HCT116 (cell line): ENCODE data around the gene DENND1A. TPM values are rescaled to one million over a fixed set of nuclear protein-coding genes. Genes with fewer than 3 reads are reported as not detected.

Experiments used
- ATAC-seq: fragments of 200-7000 bp; cut with Tn5 transposase; 2 replicates; pipeline ENCODE4 v1.9.1; 2020; ENCODE audit warnings: mild to moderate bottlenecking, moderate library complexity
- BruUV-seq: library from RNA; stranded (reverse); fragments of 400-500 nt; replicated peaks from 2 replicates; lab custom pipeline; 2021; lab: Mats Ljungman, UMichigan
- CTCF ChIA-PET: fragments of 300-600 bp; sonication (Branson Sonifier 250); formaldehyde crosslinking; loops from one replicate; lab custom pipeline; 2021; ENCODE audit warnings: antibody characterized with exemption; lab: Charles Lee
- POLR2A ChIA-PET: fragments of 300-600, 350-600 bp; sonication (Branson Sonifier 250); formaldehyde crosslinking; loops from one replicate; lab custom pipeline; 2021; ENCODE audit warnings: antibody characterized with exemption; lab: Charles Lee
- RAD21 ChIA-PET, 2 experiments: fragments of 300-600 bp; sonication (Branson Sonifier 250); formaldehyde crosslinking; loops; one replicate each; lab custom pipeline; 2023; ENCODE audit warnings: low total read pairs in 2 of 2; ENCODE audit not compliant: uncharacterized antibody in 2 of 2, unreplicated experiment in 2 of 2, low non-redundant PET in 1 of 2; lab: Charles Lee
- DNase-seq: peaks from one replicate; pipeline ENCODE4 v3.0.0-alpha.2; 2010; ENCODE audit warnings: low read depth, low spot score
- H2AFZ ChIP-seq: fragments of 200-600 bp; shearing (Covaris generic), sonication (generic); 2 replicates; pipeline ENCODE4 v1.6.1; 2017; ENCODE audit warnings: low read depth, mixed run types, mixed read lengths, antibody characterized with exemption, low read length; ENCODE audit not compliant: poor library complexity, severe bottlenecking
- H3K27ac ChIP-seq: 2 replicates; pipeline ENCODE4 v1.5.1; 2012; ENCODE audit warnings: low read depth, low read length
- H3K27me3 ChIP-seq: fragments of 200-600 bp; sonication (generic); 2 replicates; pipeline ENCODE4 v1.6.1; 2016; ENCODE audit warnings: mixed run types, low read length, mixed read lengths; ENCODE audit not compliant: insufficient read depth
- H3K36me3 ChIP-seq, 2 experiments: fragments of 200-500 bp in 1 of 2; fragments of 200-600 bp in 1 of 2; sonication (Bioruptor generic) in 1 of 2; sonication (generic) in 1 of 2; 2 replicates each; pipeline versions ENCODE4 v1.5.1 to v1.6.1; 2014 to 2016; ENCODE audit warnings: low read length in 2 of 2, inconsistent platforms in 1 of 2, mixed read lengths in 1 of 2, mixed run types in 1 of 2; ENCODE audit not compliant: insufficient read depth in 2 of 2, control insufficient read depth in 1 of 2
- H3K4me1 ChIP-seq, 2 experiments: fragments of 200-600 bp in 1 of 2; sonication (generic) in 1 of 2; 2 replicates each; pipeline versions ENCODE4 v1.5.1 to v1.6.1; 2012 to 2017; ENCODE audit warnings: low read length in 2 of 2, inconsistent platforms in 1 of 2, mild to moderate bottlenecking in 1 of 2, mixed read lengths in 1 of 2, mixed run types in 1 of 2, moderate library complexity in 1 of 2; ENCODE audit not compliant: insufficient read depth in 2 of 2, control insufficient read depth in 1 of 2
- H3K4me2 ChIP-seq: fragments of 200-600 bp; sonication (generic); 2 replicates; pipeline ENCODE4 v1.6.1; 2017; ENCODE audit warnings: mixed run types, low read length, mixed read lengths
- H3K4me3 ChIP-seq, 2 experiments: fragments of 200-600 bp in 1 of 2; sonication (generic) in 1 of 2; replicated peaks in 1 of 2; 2 replicates each; pipeline ENCODE4 v1.5.1; 2011 to 2016; ENCODE audit warnings: low read length in 2 of 2, control low read depth in 1 of 2, low read depth in 1 of 2, mild to moderate bottlenecking in 1 of 2, mixed read lengths in 1 of 2, mixed run types in 1 of 2
- H3K79me2 ChIP-seq: fragments of 200-600 bp; sonication (generic); 2 replicates; pipeline ENCODE4 v1.6.1; 2017; ENCODE audit warnings: mild to moderate bottlenecking, mixed run types, low read length, moderate library complexity, mixed read lengths; ENCODE audit not compliant: insufficient read depth
- H3K9ac ChIP-seq: fragments of 200-600 bp; sonication (generic); 2 replicates; pipeline ENCODE4 v1.6.1; 2016; ENCODE audit warnings: low read length, mixed read lengths
- H3K9me2 ChIP-seq: fragments of 200-600 bp; sonication (generic), shearing (Covaris generic); 2 replicates; pipeline ENCODE4 v1.6.1; 2017; ENCODE audit warnings: mixed run types, mild to moderate bottlenecking, moderate library complexity; ENCODE audit not compliant: insufficient read depth
- H3K9me3 ChIP-seq, 2 experiments: fragments of 200-500 bp in 1 of 2; fragments of 200-600 bp in 1 of 2; sonication (Bioruptor generic) in 1 of 2; sonication (generic) in 1 of 2; 2 replicates each; pipeline ENCODE4 v1.6.1; 2014 to 2017; ENCODE audit warnings: low read length in 2 of 2, mixed read lengths in 2 of 2, inconsistent platforms in 1 of 2, low read depth in 1 of 2, mild to moderate bottlenecking in 1 of 2, mixed run types in 1 of 2, moderate library complexity in 1 of 2; ENCODE audit not compliant: control insufficient read depth in 1 of 2, insufficient read depth in 1 of 2
- H4K20me1 ChIP-seq: fragments of 200-600 bp; sonication (generic), shearing (Covaris generic); 2 replicates; pipeline ENCODE4 v1.6.1; 2017; ENCODE audit warnings: mixed run types, mild to moderate bottlenecking, moderate library complexity; ENCODE audit not compliant: insufficient read depth
- CBX3 ChIP-seq: IDR thresholded peaks from 2 replicates; pipeline ENCODE4 v1.6.1; 2012; ENCODE audit warnings: low read depth
- CEBPB ChIP-seq: IDR thresholded peaks from 2 replicates; pipeline ENCODE4 v1.6.1; 2012; ENCODE audit warnings: low read depth
- EGR1 ChIP-seq: IDR thresholded peaks from 2 replicates; pipeline ENCODE4 v1.6.1; 2012; ENCODE audit warnings: low read depth
- ELF1 ChIP-seq: IDR thresholded peaks from 2 replicates; pipeline ENCODE4 v1.6.1; 2012; ENCODE audit warnings: low read depth, borderline replicate concordance
- EZH2 ChIP-seq: fragments of 200-600 bp; sonication (generic); IDR thresholded peaks from 2 replicates; pipeline ENCODE4 v1.6.1; 2017; ENCODE audit warnings: antibody characterized with exemption, mixed run types
- EZH2phosphoT487 ChIP-seq: fragments of 200-600 bp; IDR thresholded peaks from 2 replicates; pipeline ENCODE4 v1.6.1; 2018; ENCODE audit warnings: antibody characterized with exemption, borderline replicate concordance
- FOSL1 ChIP-seq: IDR thresholded peaks from 2 replicates; pipeline ENCODE4 v1.6.1; 2012; ENCODE audit warnings: low read depth
- JUND ChIP-seq: IDR thresholded peaks from 2 replicates; pipeline ENCODE4 v1.6.1; 2012
- POLR2A ChIP-seq: IDR thresholded peaks from 2 replicates; pipeline ENCODE4 v1.7.0; 2011; ENCODE audit warnings: borderline replicate concordance; ENCODE audit not compliant: insufficient read depth, insufficient read length; ENCODE audit errors: extremely low read depth
- RAD21 ChIP-seq: IDR thresholded peaks from 2 replicates; pipeline ENCODE4 v1.6.1; 2012; ENCODE audit warnings: low read depth, mild to moderate bottlenecking
- SIN3A ChIP-seq: IDR thresholded peaks from 2 replicates; pipeline ENCODE4 v1.6.1; 2012; ENCODE audit warnings: low read depth
- SP1 ChIP-seq: IDR thresholded peaks from 2 replicates; pipeline ENCODE4 v1.6.1; 2012; ENCODE audit warnings: low read depth
- SRF ChIP-seq: IDR thresholded peaks from 2 replicates; pipeline ENCODE4 v1.6.1; 2012; ENCODE audit warnings: low read depth
- ZFX ChIP-seq: fragments of 450-650 bp; IDR thresholded peaks from 2 replicates; pipeline ENCODE4 v1.6.1; 2017
- ZNF274 ChIP-seq: fragments of 200-500 bp; sonication (Bioruptor generic); IDR thresholded peaks from 2 replicates; pipeline ENCODE4 v1.6.1; 2014; ENCODE audit warnings: mild to moderate bottlenecking, low read depth, low read length, inconsistent platforms
- intact Hi-C: fragments of 100-400 bp; cut with micrococcal nuclease; formaldehyde crosslinking; loops from 2 replicates; pipeline ENCODE4 v1.10.0; 2022
- total RNA-seq: library from RNA; stranded (reverse); gene quantifications from one replicate; pipeline ENCODE4 v1.2.1, GENCODE V29; 2021; ENCODE audit not compliant: unreplicated experiment
- TF ChIP-seq, protein P1 (sequence below): IDR thresholded peaks from 2 replicates; pipeline ENCODE4 v1.6.1; 2012; ENCODE audit warnings: low read depth

The DENND1A gene
- total RNA-seq, 1 experiment from 2014 or later = 33.0 TPM

- Histone ChIP-seq H3K4me1 (no peaks in the 10 kb centered on the region), H3K9ac (no peak overlapping the region), H4K20me1 (no peaks in the 10 kb centered on the region), H3K9me2 (no peaks in the 10 kb centered on the region), H3K4me3 (no peak overlapping the region), H3K79me2 (no peaks in the 10 kb centered on the region), H3K4me2 (no peak overlapping the region), H3K27ac (no peak overlapping the region), H3K36me3 (0 out of 4 replicates have a peak, but pooled peaks cover 0 to 5% of the 10 kb centered on the region in 2 experiments), H3K27me3 (no peaks in the 10 kb centered on the region), H2AFZ (no peak overlapping the region), H3K9me3 (peaks cover 0 to 7% of the 10 kb centered on the region in 2 experiments; a peak in 1 of 4 replicates)
- ATAC-seq = no peak
- BruUV-seq = no TSS peak
- TF ChIP-seq CBX3 (no peak), SIN3A (no peak), SP1 (no peak), JUND (no peak), FOSL1 (no peak)
- no peak for DNase-seq
- ChIA-PET CTCF (no interaction called here), POLR2A (no interaction called here), RAD21 (no interaction called here)
- intact Hi-C loops = no loop called here
Observed at GRCh38 chr9:123660691-123661466, 269.0 kb downstream of the DENND1A start.

GRCh38 chr9:123659358-123659757 is 270.6 kb downstream of the DENND1A start:
- H3K9me2 ChIP-seq = no peaks in the 10 kb centered on the region
- no peak overlapping the region for H3K27ac ChIP-seq
- ChIA-PET RAD21 (no interaction called here), POLR2A (no interaction called here), CTCF (no interaction called here)
- H3K4me2 ChIP-seq = no peak overlapping the region
- intact Hi-C loops = no loop called here
- H3K9ac ChIP-seq = no peak overlapping the region
- no peaks in the 10 kb centered on the region for H4K20me1 ChIP-seq
- no peaks in the 10 kb centered on the region for H3K9me3 ChIP-seq
- no peak overlapping the region for H2AFZ ChIP-seq
- 0 out of 4 replicates have a peak, but pooled peaks cover 0 to 5% of the 10 kb centered on the region in 2 experiments for H3K36me3 ChIP-seq
- no peak for DNase-seq
- H3K4me3 ChIP-seq = no peak overlapping the region
- ATAC-seq = no peak
- TF ChIP-seq ZFX = no peak
- no peak for TF ChIP-seq POLR2A
- no peak for TF ChIP-seq EZH2
- no peak for TF ChIP-seq SRF
- TF ChIP-seq CBX3 = no peak
- TF ChIP-seq, protein P1, sequence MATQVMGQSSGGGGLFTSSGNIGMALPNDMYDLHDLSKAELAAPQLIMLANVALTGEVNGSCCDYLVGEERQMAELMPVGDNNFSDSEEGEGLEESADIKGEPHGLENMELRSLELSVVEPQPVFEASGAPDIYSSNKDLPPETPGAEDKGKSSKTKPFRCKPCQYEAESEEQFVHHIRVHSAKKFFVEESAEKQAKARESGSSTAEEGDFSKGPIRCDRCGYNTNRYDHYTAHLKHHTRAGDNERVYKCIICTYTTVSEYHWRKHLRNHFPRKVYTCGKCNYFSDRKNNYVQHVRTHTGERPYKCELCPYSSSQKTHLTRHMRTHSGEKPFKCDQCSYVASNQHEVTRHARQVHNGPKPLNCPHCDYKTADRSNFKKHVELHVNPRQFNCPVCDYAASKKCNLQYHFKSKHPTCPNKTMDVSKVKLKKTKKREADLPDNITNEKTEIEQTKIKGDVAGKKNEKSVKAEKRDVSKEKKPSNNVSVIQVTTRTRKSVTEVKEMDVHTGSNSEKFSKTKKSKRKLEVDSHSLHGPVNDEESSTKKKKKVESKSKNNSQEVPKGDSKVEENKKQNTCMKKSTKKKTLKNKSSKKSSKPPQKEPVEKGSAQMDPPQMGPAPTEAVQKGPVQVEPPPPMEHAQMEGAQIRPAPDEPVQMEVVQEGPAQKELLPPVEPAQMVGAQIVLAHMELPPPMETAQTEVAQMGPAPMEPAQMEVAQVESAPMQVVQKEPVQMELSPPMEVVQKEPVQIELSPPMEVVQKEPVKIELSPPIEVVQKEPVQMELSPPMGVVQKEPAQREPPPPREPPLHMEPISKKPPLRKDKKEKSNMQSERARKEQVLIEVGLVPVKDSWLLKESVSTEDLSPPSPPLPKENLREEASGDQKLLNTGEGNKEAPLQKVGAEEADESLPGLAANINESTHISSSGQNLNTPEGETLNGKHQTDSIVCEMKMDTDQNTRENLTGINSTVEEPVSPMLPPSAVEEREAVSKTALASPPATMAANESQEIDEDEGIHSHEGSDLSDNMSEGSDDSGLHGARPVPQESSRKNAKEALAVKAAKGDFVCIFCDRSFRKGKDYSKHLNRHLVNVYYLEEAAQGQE = no peak
- no peak for TF ChIP-seq SP1
- TF ChIP-seq EGR1 = no peak
- TF ChIP-seq ELF1 = no peak
- no peak for TF ChIP-seq RAD21
- TF ChIP-seq CEBPB = no peak
- no peak for TF ChIP-seq ZNF274
- TF ChIP-seq EZH2phosphoT487 = no peak
- no TSS peak for BruUV-seq
- H3K79me2 ChIP-seq = no peaks in the 10 kb centered on the region
- no peaks in the 10 kb centered on the region for H3K4me1 ChIP-seq
- no peaks in the 10 kb centered on the region for H3K27me3 ChIP-seq
